Nephron progenitor cell (in vitro differentiated cells): Measurements from ENCODE around the gene MAPK7.

Experiments
- DNase-seq: peaks from one replicate; pipeline ENCODE4 v3.0.0; 2021
- H3K27ac Mint-ChIP-seq: 2 replicates; pipeline ENCODE4 v1.8.0; 2021; ENCODE audit warnings: mild to moderate bottlenecking, moderate library complexity, mixed read lengths
- H3K27me3 Mint-ChIP-seq: 2 replicates; pipeline ENCODE4 v1.8.0; 2021; ENCODE audit warnings: mild to moderate bottlenecking, low read depth, mixed read lengths; ENCODE audit not compliant: poor library complexity
- H3K36me3 Mint-ChIP-seq: 2 replicates; pipeline ENCODE4 v1.8.0; 2021; ENCODE audit warnings: low read depth, mixed read lengths
- H3K4me1 Mint-ChIP-seq: 2 replicates; pipeline ENCODE4 v1.8.0; 2021; ENCODE audit warnings: mixed read lengths
- H3K4me3 Mint-ChIP-seq: 2 replicates; pipeline ENCODE4 v1.8.0; 2021; ENCODE audit warnings: mild to moderate bottlenecking, moderate library complexity, mixed read lengths
- H3K9me3 Mint-ChIP-seq: 2 replicates; pipeline ENCODE4 v1.8.0; 2021; ENCODE audit warnings: mild to moderate bottlenecking, moderate library complexity, mixed read lengths
- CTCF ChIP-seq: fragments of 200-600 bp; sonication (generic); IDR thresholded peaks from 2 replicates; pipeline ENCODE4 v1.5.0; 2021; ENCODE audit warnings: antibody characterized with exemption

MAPK7 gene

GRCh38 chr17:19409509-19409908 lies 31.2 kb downstream of the MAPK7 start:
- Mint-ChIP-seq H3K9me3 (no peaks in the 10 kb centered on the region), H3K27ac (no peak overlapping the region), H3K36me3 (no peaks in the 10 kb centered on the region), H3K4me1 (peaks cover 25% of the 10 kb centered on the region), H3K4me3 (no peak overlapping the region), H3K27me3 (peaks cover 3% of the 10 kb centered on the region)
- DNase-seq = no peak
- TF ChIP-seq CTCF = no peak

- Mint-ChIP-seq H3K4me1 (peaks cover 30% of the 10 kb centered on the region), H3K36me3 (no peaks in the 10 kb centered on the region), H3K9me3 (no peaks in the 10 kb centered on the region), H3K27ac (no peak overlapping the region), H3K4me3 (no peak overlapping the region), H3K27me3 (peaks cover 3% of the 10 kb centered on the region)
- no peak for TF ChIP-seq CTCF
- no peak for DNase-seq
Observed at GRCh38 chr17:19410091-19410490, 31.8 kb downstream of the MAPK7 start.

GRCh38 chr17:19410875-19411620 lies 32.8 kb downstream of the MAPK7 start, which contains the start of gene RNF112:
Gene RNF112, plus strand, starts transcription at chr17:19411232. Its CDS starts 177 bp downstream, at chr17:19411409.
- Mint-ChIP-seq H3K9me3 (no peaks in the 10 kb centered on the region), H3K36me3 (no peaks in the 10 kb centered on the region), H3K4me1 (peaks cover 34% of the 10 kb centered on the region), H3K27ac (no peak within 1 kb of the TSS), H3K4me3 (no peak within 1 kb of the TSS), H3K27me3 (peaks cover 4% of the 10 kb centered on the region)
- DNase-seq = no peak
- no peak for TF ChIP-seq CTCF

- Mint-ChIP-seq H3K4me1 (peaks cover 34% of the 10 kb centered on the region), H3K27ac (no peak overlapping the region), H3K27me3 (peaks cover 6% of the 10 kb centered on the region), H3K9me3 (no peaks in the 10 kb centered on the region), H3K36me3 (no peaks in the 10 kb centered on the region), H3K4me3 (no peak overlapping the region)
- DNase-seq = no peak
- TF ChIP-seq CTCF = no peak
Observed at GRCh38 chr17:19411631-19412030, 33.3 kb downstream of the MAPK7 start.

GRCh38 chr17:19412510-19412909 lies 34.2 kb downstream of the MAPK7 start:
- Mint-ChIP-seq H3K4me3 (no peak overlapping the region), H3K9me3 (no peaks in the 10 kb centered on the region), H3K4me1 (peaks cover 34% of the 10 kb centered on the region), H3K36me3 (no peaks in the 10 kb centered on the region), H3K27me3 (peaks cover 6% of the 10 kb centered on the region), H3K27ac (no peak overlapping the region)
- no peak for TF ChIP-seq CTCF
- no peak for DNase-seq

GRCh38 chr17:19412984-19413383 lies 34.7 kb downstream of the MAPK7 start:
- peaks cover 6% of the 10 kb centered on the region for H3K27me3 Mint-ChIP-seq
- TF ChIP-seq CTCF = no peak
- H3K4me3 Mint-ChIP-seq = no peak overlapping the region
- no peaks in the 10 kb centered on the region for H3K36me3 Mint-ChIP-seq
- no peak for DNase-seq
- H3K9me3 Mint-ChIP-seq = no peaks in the 10 kb centered on the region
- H3K4me1 Mint-ChIP-seq = peaks cover 34% of the 10 kb centered on the region
- no peak overlapping the region for H3K27ac Mint-ChIP-seq
